OCI-LY3 (cell line): ENCODE measurements around the gene ZFAND4.

Experiments used
- EZH2phosphoT487 ChIP-seq: fragments of 200-600 bp; shearing (Covaris generic); IDR thresholded peaks from 2 replicates; pipeline ENCODE4 v1.6.1; 2018; ENCODE audit warnings: antibody characterized with exemption, mixed run types, low read depth
- TF ChIP-seq, protein P1 (sequence below): fragments of 200-600, 300-600 bp; sonication (generic); IDR thresholded peaks from 2 replicates; pipeline ENCODE4 v1.5.1; 2014; ENCODE audit warnings: antibody characterized with exemption, low read length, low read depth

DNA sequence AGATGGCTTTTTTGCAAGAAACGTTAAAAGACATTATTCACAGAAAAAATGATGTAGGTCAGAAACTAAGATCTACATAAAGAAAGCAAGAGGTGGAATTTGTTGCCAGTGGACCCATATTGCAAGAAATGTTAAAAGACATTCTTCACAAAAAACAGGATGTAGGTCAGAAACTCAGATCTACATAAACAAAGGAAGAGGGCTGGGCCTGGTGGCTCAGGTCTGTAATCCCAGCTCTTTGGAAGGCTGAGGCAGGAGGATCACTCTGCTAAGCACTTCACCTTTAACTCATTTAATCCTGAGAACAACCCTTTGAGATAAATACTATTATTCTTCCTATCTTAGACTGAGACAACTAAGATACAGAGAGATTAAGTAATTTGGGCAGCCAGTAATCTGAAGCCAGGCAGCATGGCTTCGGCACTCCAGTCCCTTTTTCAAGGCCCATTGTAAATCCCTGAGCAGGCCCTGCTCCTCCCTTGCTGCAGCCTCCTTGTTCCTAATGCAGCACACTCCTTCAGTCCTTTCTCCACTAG is 11.6 kb downstream of the ZFAND4 start:
- TF ChIP-seq, protein P1, sequence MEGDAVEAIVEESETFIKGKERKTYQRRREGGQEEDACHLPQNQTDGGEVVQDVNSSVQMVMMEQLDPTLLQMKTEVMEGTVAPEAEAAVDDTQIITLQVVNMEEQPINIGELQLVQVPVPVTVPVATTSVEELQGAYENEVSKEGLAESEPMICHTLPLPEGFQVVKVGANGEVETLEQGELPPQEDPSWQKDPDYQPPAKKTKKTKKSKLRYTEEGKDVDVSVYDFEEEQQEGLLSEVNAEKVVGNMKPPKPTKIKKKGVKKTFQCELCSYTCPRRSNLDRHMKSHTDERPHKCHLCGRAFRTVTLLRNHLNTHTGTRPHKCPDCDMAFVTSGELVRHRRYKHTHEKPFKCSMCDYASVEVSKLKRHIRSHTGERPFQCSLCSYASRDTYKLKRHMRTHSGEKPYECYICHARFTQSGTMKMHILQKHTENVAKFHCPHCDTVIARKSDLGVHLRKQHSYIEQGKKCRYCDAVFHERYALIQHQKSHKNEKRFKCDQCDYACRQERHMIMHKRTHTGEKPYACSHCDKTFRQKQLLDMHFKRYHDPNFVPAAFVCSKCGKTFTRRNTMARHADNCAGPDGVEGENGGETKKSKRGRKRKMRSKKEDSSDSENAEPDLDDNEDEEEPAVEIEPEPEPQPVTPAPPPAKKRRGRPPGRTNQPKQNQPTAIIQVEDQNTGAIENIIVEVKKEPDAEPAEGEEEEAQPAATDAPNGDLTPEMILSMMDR, result no peak
- no peak for TF ChIP-seq EZH2phosphoT487
